Measurements from ENCODE around the gene ZNF487.

ZNF487 gene

GRCh38 chr10:43407576-43408330 is 29.2 kb upstream of the ZNF487 start:
- TF ChIP-seq, protein P1, sequence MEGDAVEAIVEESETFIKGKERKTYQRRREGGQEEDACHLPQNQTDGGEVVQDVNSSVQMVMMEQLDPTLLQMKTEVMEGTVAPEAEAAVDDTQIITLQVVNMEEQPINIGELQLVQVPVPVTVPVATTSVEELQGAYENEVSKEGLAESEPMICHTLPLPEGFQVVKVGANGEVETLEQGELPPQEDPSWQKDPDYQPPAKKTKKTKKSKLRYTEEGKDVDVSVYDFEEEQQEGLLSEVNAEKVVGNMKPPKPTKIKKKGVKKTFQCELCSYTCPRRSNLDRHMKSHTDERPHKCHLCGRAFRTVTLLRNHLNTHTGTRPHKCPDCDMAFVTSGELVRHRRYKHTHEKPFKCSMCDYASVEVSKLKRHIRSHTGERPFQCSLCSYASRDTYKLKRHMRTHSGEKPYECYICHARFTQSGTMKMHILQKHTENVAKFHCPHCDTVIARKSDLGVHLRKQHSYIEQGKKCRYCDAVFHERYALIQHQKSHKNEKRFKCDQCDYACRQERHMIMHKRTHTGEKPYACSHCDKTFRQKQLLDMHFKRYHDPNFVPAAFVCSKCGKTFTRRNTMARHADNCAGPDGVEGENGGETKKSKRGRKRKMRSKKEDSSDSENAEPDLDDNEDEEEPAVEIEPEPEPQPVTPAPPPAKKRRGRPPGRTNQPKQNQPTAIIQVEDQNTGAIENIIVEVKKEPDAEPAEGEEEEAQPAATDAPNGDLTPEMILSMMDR (IDR thresholded peaks at IDR 0.05; ENCODE audit: low read depth, low read length, missing control alignments), result peak; percentile 75
- Histone ChIP-seq H3K36me3 (replicated peaks) (peaks cover 2% of the 10 kb centered on the region), H3K27me3 (replicated peaks) (no peaks in the 10 kb centered on the region), H3K4me3 (ENCODE audit: low read depth, low read length) (peak overlapping the region; percentile 79), H3K27ac (peak overlapping the region; percentile 96)
- DNase-seq, result peak; percentile 85
- in situ Hi-C loops (cut with HindIII; ENCODE audit: low pct_ligation_motif_present, low sequenced_read_pairs), result no loop called here

- TF ChIP-seq, protein P1 (IDR thresholded peaks at IDR 0.05; ENCODE audit: low read depth, low read length, missing control alignments), result no peak
- H3K36me3 ChIP-seq (replicated peaks), result no peaks in the 10 kb centered on the region
- peak overlapping the region; percentile 79 for H3K4me3 ChIP-seq (ENCODE audit: low read depth, low read length)
- in situ Hi-C loops (cut with HindIII; ENCODE audit: low pct_ligation_motif_present, low sequenced_read_pairs), result no loop called here
- DNase-seq, result no peak
- peak overlapping the region; percentile 96 for H3K27ac ChIP-seq
- no peaks in the 10 kb centered on the region for H3K27me3 ChIP-seq (replicated peaks)
These were observed 28.6 kb upstream of the ZNF487 start for GRCh38 chr10:43408331-43408709.

DNA sequence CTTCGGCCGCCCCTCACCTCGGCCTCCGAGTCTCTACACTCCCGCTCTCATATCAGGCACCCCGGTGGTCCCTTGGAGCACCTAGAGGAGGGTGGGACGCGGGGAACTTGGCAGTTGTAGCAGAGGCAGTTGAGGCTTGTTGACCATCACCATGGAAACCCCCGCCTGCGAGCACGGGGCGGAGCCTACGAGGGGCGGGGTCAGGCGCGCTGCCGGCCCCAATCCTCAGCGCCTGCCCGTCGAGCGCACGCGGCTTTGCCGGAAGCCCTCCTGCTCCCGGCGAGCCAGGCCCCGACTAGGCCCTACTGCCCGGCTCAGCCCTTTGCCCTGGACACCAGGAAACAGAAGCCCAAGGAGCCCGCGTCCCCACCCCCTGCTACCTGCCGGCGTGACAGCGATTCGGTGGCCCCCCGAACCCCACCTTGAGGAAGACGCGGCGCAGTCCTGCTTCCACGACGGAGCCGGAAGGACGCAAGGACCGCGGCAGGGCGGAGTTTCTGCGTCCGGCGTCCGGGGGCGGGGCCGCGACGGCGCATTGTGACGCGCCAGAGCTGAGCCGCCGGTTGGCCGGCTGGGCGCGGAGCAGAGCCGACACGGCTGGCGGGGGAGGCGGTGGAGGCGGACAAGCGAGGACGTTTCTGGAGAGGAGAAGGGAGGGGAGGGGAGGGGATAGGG is 28.1 kb upstream of the ZNF487 start, which contains the start of gene HNRNPF:
Gene HNRNPF, minus strand, starts transcription at position 477 of the 675 bp plus-strand sequence. CDS start 21,302 bp downstream, outside the sequence.
- H3K4me3 ChIP-seq (ENCODE audit: low read depth, low read length), result peak within 1 kb of the TSS; percentile 79
- H3K36me3 ChIP-seq (replicated peaks), result no peaks in the 10 kb centered on the region
- H3K27me3 ChIP-seq (replicated peaks), result no peaks in the 10 kb centered on the region
- in situ Hi-C loops (cut with HindIII; ENCODE audit: low pct_ligation_motif_present, low sequenced_read_pairs), result no loop called here
- peak; percentile 89 for DNase-seq
- TF ChIP-seq, protein P1 (IDR thresholded peaks at IDR 0.05; ENCODE audit: low read depth, low read length, missing control alignments), result no peak
- peak within 1 kb of the TSS; percentile 96 for H3K27ac ChIP-seq

DNA sequence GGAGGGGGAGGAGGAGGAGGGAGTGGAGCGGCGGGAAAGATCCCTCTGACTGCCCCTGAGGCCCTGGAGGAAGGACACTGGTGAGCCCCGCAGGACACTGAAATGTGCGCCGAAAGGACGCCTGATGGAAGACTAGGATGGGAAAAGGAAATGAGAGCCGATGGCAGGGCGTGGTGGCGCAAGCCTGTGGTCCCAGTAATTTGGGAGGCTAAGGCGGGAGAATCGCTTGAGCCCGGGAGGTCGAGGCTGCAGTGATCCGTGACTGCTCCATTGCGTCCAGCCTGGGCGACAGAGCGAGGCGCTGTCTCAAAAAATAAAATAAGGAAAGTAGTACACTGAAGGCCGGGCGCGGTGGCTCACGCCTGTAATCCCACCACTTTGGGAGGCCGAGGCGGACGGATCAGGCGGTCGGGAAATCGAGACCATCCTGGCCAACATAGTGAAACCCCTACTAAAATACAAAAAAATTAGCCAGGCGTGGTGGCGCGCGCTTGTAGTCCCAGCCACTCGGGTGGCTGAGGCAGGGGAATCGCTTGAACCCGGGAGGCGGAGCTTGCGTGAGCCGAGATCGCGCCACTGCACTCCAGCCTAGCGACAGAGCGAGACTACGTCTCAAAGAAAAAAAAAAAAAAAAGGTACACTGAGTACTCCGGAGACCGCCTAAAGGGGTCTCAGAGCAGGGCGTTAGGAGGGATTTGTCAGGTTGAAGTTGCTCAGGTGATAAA is 27.4 kb upstream of the ZNF487 start:
- peak; percentile 22 for DNase-seq

DNA sequence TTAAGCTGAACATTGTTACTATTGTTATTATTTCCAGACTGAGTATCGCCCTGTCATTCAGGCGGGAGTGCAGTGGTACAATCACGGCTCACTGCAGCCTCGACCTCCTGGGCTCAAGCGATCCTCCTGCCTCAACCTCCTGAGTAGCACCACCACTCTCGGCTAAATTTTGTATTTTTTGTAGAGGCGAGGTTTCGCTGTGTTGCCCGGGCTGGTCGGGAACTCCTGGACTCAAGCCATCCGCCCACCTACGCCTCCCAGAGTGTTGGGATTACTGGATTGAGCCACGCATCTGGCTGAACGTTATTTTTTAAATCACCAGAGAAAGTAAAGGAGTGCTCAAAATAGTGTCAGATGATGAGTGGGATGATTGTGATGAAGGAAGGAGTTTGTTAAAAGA is 26.6 kb upstream of the ZNF487 start:
- TF ChIP-seq, protein P1 (IDR thresholded peaks at IDR 0.05; ENCODE audit: low read depth, low read length, missing control alignments), result no peak
- Histone ChIP-seq H3K4me3 (ENCODE audit: low read depth, low read length) (no peak overlapping the region), H3K36me3 (replicated peaks) (no peaks in the 10 kb centered on the region), H3K27me3 (replicated peaks) (no peaks in the 10 kb centered on the region), H3K27ac (no peak overlapping the region)
- DNase-seq, result no peak
- in situ Hi-C loops (cut with HindIII; ENCODE audit: low pct_ligation_motif_present, low sequenced_read_pairs), result no loop called here

More for the DNA sequence above, 27.4 kb upstream of the ZNF487 start:
- in situ Hi-C loops (cut with HindIII; ENCODE audit: low pct_ligation_motif_present, low sequenced_read_pairs), result no loop called here
- peak overlapping the region; percentile 66 for H3K4me3 ChIP-seq (ENCODE audit: low read depth, low read length)
- TF ChIP-seq, protein P1 (IDR thresholded peaks at IDR 0.05; ENCODE audit: low read depth, low read length, missing control alignments), result no peak
- peak overlapping the region; percentile 96 for H3K27ac ChIP-seq
- no peaks in the 10 kb centered on the region for H3K36me3 ChIP-seq (replicated peaks)
- no peaks in the 10 kb centered on the region for H3K27me3 ChIP-seq (replicated peaks)

Data from brain microvascular endothelial cell (primary cell).